ENCODE data around the gene CD3E. TPM values are rescaled to one million over a fixed set of nuclear protein-coding genes. Genes with fewer than 3 reads are reported as not detected.

Gene CD3E
- total RNA-seq, 1 experiment from 2014 or later: not detected

GRCh38 chr11:118343981-118344515 is 39.5 kb downstream of the CD3E start, which contains the start of gene CD3G:
Gene CD3G (plus strand): TSS chr11:118344344. CDS start chr11:118344424, 80 bp downstream.
- no peaks in the 10 kb centered on the region for H3K9me3 Mint-ChIP-seq
- TF ChIP-seq, protein P1, sequence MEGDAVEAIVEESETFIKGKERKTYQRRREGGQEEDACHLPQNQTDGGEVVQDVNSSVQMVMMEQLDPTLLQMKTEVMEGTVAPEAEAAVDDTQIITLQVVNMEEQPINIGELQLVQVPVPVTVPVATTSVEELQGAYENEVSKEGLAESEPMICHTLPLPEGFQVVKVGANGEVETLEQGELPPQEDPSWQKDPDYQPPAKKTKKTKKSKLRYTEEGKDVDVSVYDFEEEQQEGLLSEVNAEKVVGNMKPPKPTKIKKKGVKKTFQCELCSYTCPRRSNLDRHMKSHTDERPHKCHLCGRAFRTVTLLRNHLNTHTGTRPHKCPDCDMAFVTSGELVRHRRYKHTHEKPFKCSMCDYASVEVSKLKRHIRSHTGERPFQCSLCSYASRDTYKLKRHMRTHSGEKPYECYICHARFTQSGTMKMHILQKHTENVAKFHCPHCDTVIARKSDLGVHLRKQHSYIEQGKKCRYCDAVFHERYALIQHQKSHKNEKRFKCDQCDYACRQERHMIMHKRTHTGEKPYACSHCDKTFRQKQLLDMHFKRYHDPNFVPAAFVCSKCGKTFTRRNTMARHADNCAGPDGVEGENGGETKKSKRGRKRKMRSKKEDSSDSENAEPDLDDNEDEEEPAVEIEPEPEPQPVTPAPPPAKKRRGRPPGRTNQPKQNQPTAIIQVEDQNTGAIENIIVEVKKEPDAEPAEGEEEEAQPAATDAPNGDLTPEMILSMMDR (conservative IDR thresholded peaks at IDR 0.05): no peak
- WGBS (ENCODE audit: extremely low coverage, insufficient read length, low lambda C conversion rate): no CpG with 5 or more reads among the region's 6 CpGs
- Histone ChIP-seq H2BK5ac (ENCODE audit: insufficient read length, low read length) (no peak within 1 kb of the TSS), H3K9me3 (ENCODE audit: control insufficient read depth, low read depth, low read length) (no peaks in the 10 kb centered on the region), H2AK5ac (ENCODE audit: insufficient read length, low read length) (no peak within 1 kb of the TSS), H2BK120ac (ENCODE audit: low read depth, low read length, poor library complexity, severe bottlenecking) (no peak within 1 kb of the TSS), H4K8ac (replicated peaks; ENCODE audit: insufficient read length, low read depth, low read length) (no peak within 1 kb of the TSS), H3K23ac (ENCODE audit: insufficient read length, low read depth, low read length) (no peak within 1 kb of the TSS), H3K4me1 (ENCODE audit: insufficient read depth, low read length) (no peaks in the 10 kb centered on the region), H2BK12ac (ENCODE audit: insufficient read length, low read depth, low read length) (no peak within 1 kb of the TSS), H3K4me2 (ENCODE audit: insufficient read depth, insufficient read length, low read length) (no peak within 1 kb of the TSS), H4K5ac (ENCODE audit: insufficient read length, low read depth, low read length) (no peak within 1 kb of the TSS), H3K14ac (ENCODE audit: insufficient read depth, low read length) (peak within 1 kb of the TSS; percentile 49; the same call in 1 of the 2 replicates), H3K9ac (ENCODE audit: extremely low read depth, insufficient read length, low read length) (no peak within 1 kb of the TSS), H2BK15ac (ENCODE audit: low read depth, low read length) (no peak within 1 kb of the TSS), H3K79me1 (ENCODE audit: insufficient read depth, low read depth, low read length, poor library complexity, severe bottlenecking) (no peaks in the 10 kb centered on the region), H4K20me1 (ENCODE audit: control insufficient read depth, insufficient read depth, insufficient read length) (no peaks in the 10 kb centered on the region), H2AFZ (ENCODE audit: low read length) (no peak within 1 kb of the TSS), H3K23me2 (ENCODE audit: insufficient read length, low read depth, low read length, poor library complexity, severe bottlenecking) (no peaks in the 10 kb centered on the region), H4K91ac (ENCODE audit: insufficient read length, low read depth, low read length) (no peak within 1 kb of the TSS), H3K27ac (ENCODE audit: insufficient read length, low read depth, low read length) (no peak within 1 kb of the TSS), H3K56ac (ENCODE audit: insufficient read length, low read depth, low read length) (no peak within 1 kb of the TSS), H3K18ac (ENCODE audit: insufficient read length, low read depth, low read length) (no peak within 1 kb of the TSS), H3K4ac (ENCODE audit: low read depth, low read length) (no peak within 1 kb of the TSS), H3K27me3 (ENCODE audit: insufficient read depth, low read length) (no peaks in the 10 kb centered on the region), H3K79me2 (ENCODE audit: insufficient read depth, low read length) (no peaks in the 10 kb centered on the region), H3T11ph (ENCODE audit: low read length) (no peak within 1 kb of the TSS), H2BK20ac (ENCODE audit: low read depth, low read length, poor library complexity, severe bottlenecking) (no peak within 1 kb of the TSS)
- no peak within 1 kb of the TSS; a peak in 2 of 7 replicates for H3K27ac Mint-ChIP-seq
- peaks cover 61% of the 10 kb centered on the region for H3K27me3 Mint-ChIP-seq (ENCODE audit: low read depth)
- H3K36me3 Mint-ChIP-seq (ENCODE audit: insufficient read depth in 1 of 3, low read depth in 3 of 3): no peaks in the 10 kb centered on the region
- DNase-seq: no peak
- peaks cover 3 to 6% of the 10 kb centered on the region in 2 experiments for H3K4me1 Mint-ChIP-seq
- no peak within 1 kb of the TSS for H3K4me3 Mint-ChIP-seq

Data from H9 (cell line).